ENCODE measurements around the gene CALN1.

Gene CALN1

GRCh38 chr7:72416846-72417245 is 4.7 kb upstream of the CALN1 start:
- Histone ChIP-seq H3K4me3 (ENCODE audit: low read length) (no peak overlapping the region), H3K27ac (ENCODE audit: low read length) (no peak overlapping the region), H4K20me1 (ENCODE audit: insufficient read depth, low read length) (no peaks in the 10 kb centered on the region), H3K4me1 (ENCODE audit: low read length) (no peaks in the 10 kb centered on the region), H3K79me2 (ENCODE audit: low read length) (no peaks in the 10 kb centered on the region), H3K27me3 (ENCODE audit: low read depth, low read length) (no peaks in the 10 kb centered on the region), H3K36me3 (replicated peaks; ENCODE audit: low read depth, low read length) (no peaks in the 10 kb centered on the region), H3K4me2 (ENCODE audit: low read length) (no peak overlapping the region), H3K9me3 (ENCODE audit: insufficient read depth, low read length) (no peaks in the 10 kb centered on the region), H2AFZ (ENCODE audit: low read depth, low read length) (no peak overlapping the region), H3K9ac (ENCODE audit: low read length) (no peak overlapping the region)
- no peak for TF ChIP-seq EZH2phosphoT487 (IDR thresholded peaks at IDR 0.05; ENCODE audit: low read depth)
- TF ChIP-seq CTCF (IDR thresholded peaks at IDR 0.05; ENCODE audit: low read depth, low read length): no peak

- Histone ChIP-seq H3K9me3 (ENCODE audit: insufficient read depth, low read length) (no peaks in the 10 kb centered on the region), H4K20me1 (ENCODE audit: insufficient read depth, low read length) (no peaks in the 10 kb centered on the region), H3K79me2 (ENCODE audit: low read length) (no peaks in the 10 kb centered on the region), H3K27me3 (ENCODE audit: low read depth, low read length) (no peaks in the 10 kb centered on the region), H3K4me3 (ENCODE audit: low read length) (no peak overlapping the region), H3K27ac (ENCODE audit: low read length) (no peak overlapping the region), H2AFZ (ENCODE audit: low read depth, low read length) (no peak overlapping the region), H3K36me3 (replicated peaks; ENCODE audit: low read depth, low read length) (no peaks in the 10 kb centered on the region), H3K4me2 (ENCODE audit: low read length) (no peak overlapping the region), H3K4me1 (ENCODE audit: low read length) (no peaks in the 10 kb centered on the region), H3K9ac (ENCODE audit: low read length) (no peak overlapping the region)
- TF ChIP-seq CTCF (IDR thresholded peaks at IDR 0.05; ENCODE audit: low read depth, low read length): no peak
- no peak for TF ChIP-seq EZH2phosphoT487 (IDR thresholded peaks at IDR 0.05; ENCODE audit: low read depth)
Observed at GRCh38 chr7:72415586-72415985, 3.4 kb upstream of the CALN1 start.

- no peak overlapping the region for H3K9ac ChIP-seq (ENCODE audit: low read length)
- no peak overlapping the region for H3K4me2 ChIP-seq (ENCODE audit: low read length)
- no peaks in the 10 kb centered on the region for H3K79me2 ChIP-seq (ENCODE audit: low read length)
- no peak overlapping the region for H2AFZ ChIP-seq (ENCODE audit: low read depth, low read length)
- H3K4me3 ChIP-seq (ENCODE audit: low read length): no peak overlapping the region
- no peaks in the 10 kb centered on the region for H3K9me3 ChIP-seq (ENCODE audit: insufficient read depth, low read length)
- H3K36me3 ChIP-seq (replicated peaks; ENCODE audit: low read depth, low read length): no peaks in the 10 kb centered on the region
- no peaks in the 10 kb centered on the region for H3K27me3 ChIP-seq (ENCODE audit: low read depth, low read length)
- no peaks in the 10 kb centered on the region for H4K20me1 ChIP-seq (ENCODE audit: insufficient read depth, low read length)
- H3K27ac ChIP-seq (ENCODE audit: low read length): no peak overlapping the region
- no peaks in the 10 kb centered on the region for H3K4me1 ChIP-seq (ENCODE audit: low read length)
- TF ChIP-seq EZH2phosphoT487 (IDR thresholded peaks at IDR 0.05; ENCODE audit: low read depth) (no peak), CTCF (IDR thresholded peaks at IDR 0.05; ENCODE audit: low read depth, low read length) (no peak)
Observed at GRCh38 chr7:72413886-72414285, 1.7 kb upstream of the CALN1 start.

GRCh38 chr7:72413290-72413689 is 1.2 kb upstream of the CALN1 start:
- no peaks in the 10 kb centered on the region for H3K36me3 ChIP-seq (replicated peaks; ENCODE audit: low read depth, low read length)
- no peaks in the 10 kb centered on the region for H4K20me1 ChIP-seq (ENCODE audit: insufficient read depth, low read length)
- H2AFZ ChIP-seq (ENCODE audit: low read depth, low read length): no peak overlapping the region
- no peaks in the 10 kb centered on the region for H3K27me3 ChIP-seq (ENCODE audit: low read depth, low read length)
- no peaks in the 10 kb centered on the region for H3K4me1 ChIP-seq (ENCODE audit: low read length)
- no peak overlapping the region for H3K4me3 ChIP-seq (ENCODE audit: low read length)
- no peak overlapping the region for H3K9ac ChIP-seq (ENCODE audit: low read length)
- no peak overlapping the region for H3K4me2 ChIP-seq (ENCODE audit: low read length)
- no peak overlapping the region for H3K27ac ChIP-seq (ENCODE audit: low read length)
- no peaks in the 10 kb centered on the region for H3K79me2 ChIP-seq (ENCODE audit: low read length)
- no peaks in the 10 kb centered on the region for H3K9me3 ChIP-seq (ENCODE audit: insufficient read depth, low read length)
- TF ChIP-seq CTCF (IDR thresholded peaks at IDR 0.05; ENCODE audit: low read depth, low read length) (no peak), EZH2phosphoT487 (IDR thresholded peaks at IDR 0.05; ENCODE audit: low read depth) (no peak)
